ENCODE data around the gene DYSF. TPM values are rescaled to one million over a fixed set of nuclear protein-coding genes. Genes with fewer than 3 reads are reported as not detected.

The DYSF gene
- total RNA-seq, 4 donors from 2014 or later = 4.2 to 12.0 (median 5.9) TPM

DNA sequence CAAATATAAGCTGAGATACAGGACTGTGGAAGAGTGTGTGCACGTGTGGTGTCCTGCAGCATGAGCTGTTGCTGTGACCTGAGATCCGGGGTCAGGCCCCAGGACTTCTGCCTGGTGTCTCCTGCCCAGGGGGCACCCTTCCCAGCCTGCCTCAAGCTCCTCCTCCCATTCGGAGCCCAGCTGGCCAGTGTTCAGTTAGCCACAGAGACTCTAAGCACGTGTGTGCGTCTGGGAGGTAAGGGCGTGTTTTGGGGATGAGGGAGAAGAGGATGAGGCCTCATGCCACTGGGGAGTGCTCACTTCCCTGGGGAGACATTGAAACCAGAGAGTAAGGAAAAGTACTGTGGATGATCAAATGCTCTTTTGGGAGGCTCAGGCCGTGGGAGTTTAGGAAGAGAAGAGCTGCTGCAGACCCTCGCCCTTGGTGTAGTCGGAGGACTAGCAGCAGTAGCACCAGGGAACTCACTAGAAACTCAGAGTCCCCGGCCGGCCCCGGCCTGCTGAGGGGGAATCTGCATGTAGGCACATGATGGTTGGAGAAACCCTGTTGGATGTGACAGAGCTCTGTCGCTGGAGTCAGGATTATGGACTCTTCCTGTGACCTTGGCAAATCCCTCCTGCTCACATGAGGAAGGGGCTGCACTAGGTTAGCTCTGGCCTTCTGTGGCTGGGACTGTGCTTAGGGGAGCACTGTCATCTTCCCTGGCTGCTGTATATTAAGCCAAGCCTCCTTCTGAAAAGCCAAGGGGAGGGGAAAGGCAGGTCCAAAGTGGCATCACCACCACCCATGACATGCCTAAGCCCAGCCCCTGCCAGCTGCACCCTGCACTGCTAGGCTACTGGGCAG lies 231.1 kb downstream of the DYSF start:
- Histone ChIP-seq H3K4me1 (no peaks in the 10 kb centered on the region), H3K27ac (no peak overlapping the region), H3K9me3 (no peaks in the 10 kb centered on the region), H3K4me3 (no peak overlapping the region), H3K27me3 (no peaks in the 10 kb centered on the region), H3K36me3 (no peaks in the 10 kb centered on the region)
- WGBS, 2 donors = 82 to 88% methylated on average over 13 of the region's 13 CpGs
- DNase-seq (ENCODE audit: low spot score in 2 of 2) = no peak
- no peak for TF ChIP-seq CTCF (IDR thresholded peaks at IDR 0.05)

DNA sequence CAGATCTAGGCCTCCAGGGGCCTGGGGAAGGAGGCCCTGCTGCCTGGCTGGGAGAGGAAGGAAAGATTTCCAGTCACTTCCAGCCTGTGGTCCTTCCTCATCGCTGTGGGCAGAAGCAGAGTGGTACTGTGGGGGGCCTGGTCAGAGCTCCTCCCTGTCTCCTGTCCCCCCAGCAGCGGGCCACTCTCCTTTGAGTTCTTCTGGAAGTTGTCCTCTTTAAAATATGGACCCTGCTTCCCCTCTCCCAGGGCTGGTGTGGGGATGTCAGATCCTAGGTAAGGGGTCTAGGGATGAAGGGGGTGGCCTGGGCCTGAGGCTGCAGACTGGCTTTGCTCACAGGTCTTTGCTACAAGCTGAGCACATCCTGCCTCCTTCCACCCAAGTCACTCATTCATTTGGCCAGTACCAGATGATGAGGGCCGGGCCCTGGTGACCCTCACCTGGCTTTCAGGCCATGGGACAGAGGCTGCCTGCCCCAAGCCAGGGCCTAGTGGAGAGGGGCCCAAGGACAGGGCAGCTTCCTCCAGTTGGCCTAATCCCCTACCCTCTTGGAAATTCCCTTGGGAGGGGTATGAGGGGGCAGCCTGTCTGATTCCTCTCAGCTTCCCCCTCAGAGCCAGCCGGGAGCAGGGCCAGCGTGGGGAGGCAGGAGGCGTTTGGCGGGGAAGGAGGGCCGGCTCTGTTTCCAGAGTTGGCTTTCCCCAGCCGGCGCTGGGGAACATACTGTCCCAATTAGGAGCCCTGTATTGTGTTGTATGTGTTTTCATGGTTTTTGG lies 231.9 kb downstream of the DYSF start:
- WGBS, 2 donors = 72 to 94% methylated on average over 8 to 9 of the region's 10 CpGs
- Histone ChIP-seq H3K9me3 (no peaks in the 10 kb centered on the region), H3K27ac (no peak overlapping the region), H3K27me3 (no peaks in the 10 kb centered on the region), H3K36me3 (no peaks in the 10 kb centered on the region), H3K4me3 (no peak overlapping the region), H3K4me1 (no peaks in the 10 kb centered on the region)
- DNase-seq (ENCODE audit: low spot score in 2 of 2) = no peak
- no peak for TF ChIP-seq POLR2A (IDR thresholded peaks at IDR 0.05)
- no peak for TF ChIP-seq EP300 (IDR thresholded peaks at IDR 0.05)
- TF ChIP-seq CTCF (IDR thresholded peaks at IDR 0.05) = no peak

- Histone ChIP-seq H3K27ac (no peak overlapping the region), H3K4me3 (no peak overlapping the region)
Measured at GRCh38 chr2:71685941-71686611, 232.7 kb downstream of the DYSF start.

GRCh38 chr2:71686781-71687180 lies 233.4 kb downstream of the DYSF start:
- Histone ChIP-seq H3K27me3 (no peaks in the 10 kb centered on the region), H3K36me3 (no peaks in the 10 kb centered on the region), H3K9me3 (no peaks in the 10 kb centered on the region), H3K27ac (no peak overlapping the region), H3K4me3 (no peak overlapping the region), H3K4me1 (no peaks in the 10 kb centered on the region)
- DNase-seq (ENCODE audit: low spot score in 2 of 2) = no peak
- 87 to 92% methylated on average over 6 of the region's 6 CpGs for WGBS, 2 donors
- TF ChIP-seq EP300 (IDR thresholded peaks at IDR 0.05) (no peak), CTCF (IDR thresholded peaks at IDR 0.05) (no peak), POLR2A (IDR thresholded peaks at IDR 0.05) (no peak)

More at GRCh38 chr2:71685941-71686611, 232.7 kb downstream of the DYSF start:
- DNase-seq (ENCODE audit: low spot score in 2 of 2) = no peak
- Histone ChIP-seq H3K36me3 (no peaks in the 10 kb centered on the region), H3K4me1 (no peaks in the 10 kb centered on the region), H3K27me3 (no peaks in the 10 kb centered on the region), H3K9me3 (no peaks in the 10 kb centered on the region)
- 90 to 96% methylated on average over 11 to 13 of the region's 13 CpGs for WGBS, 2 donors
- TF ChIP-seq EP300 (IDR thresholded peaks at IDR 0.05) (no peak), POLR2A (IDR thresholded peaks at IDR 0.05) (no peak), CTCF (IDR thresholded peaks at IDR 0.05) (no peak)
